ENCODE results near the gene THBS1. TPM values are rescaled to one million over a fixed set of nuclear protein-coding genes. Genes with fewer than 3 reads are reported as not detected.

The THBS1 gene
- total and polyA plus RNA-seq, 12 donors, result 21.9 to 709 (median 271) TPM

DNA sequence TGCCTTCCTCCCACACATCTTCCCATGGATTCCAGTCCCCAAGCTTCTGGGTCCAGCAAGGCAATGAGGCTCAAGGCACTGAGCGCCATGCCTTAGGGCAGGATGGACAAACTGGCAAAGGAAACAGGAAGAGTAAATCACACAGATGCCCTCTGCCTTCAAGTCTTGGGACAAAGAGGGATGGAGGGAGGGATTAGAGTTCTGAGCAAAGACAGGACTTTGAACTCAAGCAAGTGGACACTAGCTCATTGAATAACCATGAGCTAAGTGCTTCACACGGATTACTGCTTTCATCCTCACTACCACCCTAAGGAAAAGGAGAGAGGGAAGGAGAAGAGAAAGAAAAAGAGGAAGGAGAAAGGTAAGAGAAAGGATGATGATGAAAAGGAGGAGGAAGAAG lies 7.6 kb upstream of the THBS1 start:
- Histone ChIP-seq H3K4me1 (replicated peaks in 1 of 2) (no peaks in the 10 kb centered on the region), H3K9me3 (replicated peaks in 1 of 3) (no peaks in the 10 kb centered on the region), H3K27me3 (peaks cover 5% of the 10 kb centered on the region), H3K4me3 (no peak overlapping the region), H3K27ac (no peak overlapping the region), H3K36me3 (replicated peaks in 1 of 2) (no peaks in the 10 kb centered on the region)
- 70 to 81% (median 78%) methylated on average over 2 of the region's 2 CpGs for WGBS, 4 donors
- TF ChIP-seq POLR2A (IDR thresholded peaks at IDR 0.05) (no peak), CTCF (IDR thresholded peaks at IDR 0.05) (no peak)
- DNase-seq, result no peak
- intact Hi-C loops (cut with DNase I), result no loop called here

- H3K27ac ChIP-seq, result no peak overlapping the region
- H3K36me3 ChIP-seq (replicated peaks in 1 of 2), result no peaks in the 10 kb centered on the region
- H3K9me3 ChIP-seq (replicated peaks in 1 of 3), result no peaks in the 10 kb centered on the region
- WGBS, 4 donors, result 43 to 50% (median 45%) methylated on average over 4 of the region's 4 CpGs
- TF ChIP-seq POLR2A (IDR thresholded peaks at IDR 0.05) (no peak), CTCF (IDR thresholded peaks at IDR 0.05) (no peak)
- intact Hi-C loops (cut with DNase I), result no loop called here
- H3K4me3 ChIP-seq, result no peak overlapping the region
- DNase-seq, result no peak
- H3K27me3 ChIP-seq, result peaks cover 5% of the 10 kb centered on the region
- peaks cover 0 to under 1% of the 10 kb centered on the region in 2 donors for H3K4me1 ChIP-seq (replicated peaks in 1 of 2)
Observed at GRCh38 chr15:39573844-39574243, 7.0 kb upstream of the THBS1 start.

- H3K9me3 ChIP-seq (replicated peaks in 1 of 3), result no peaks in the 10 kb centered on the region
- no peak for TF ChIP-seq POLR2A (IDR thresholded peaks at IDR 0.05)
- TF ChIP-seq CTCF (IDR thresholded peaks at IDR 0.05), result no peak
- H3K4me1 ChIP-seq (replicated peaks in 1 of 2), result peaks cover 0 to 6% of the 10 kb centered on the region in 2 donors
- no peak overlapping the region for H3K4me3 ChIP-seq
- H3K27me3 ChIP-seq, result peaks cover 5% of the 10 kb centered on the region
- H3K36me3 ChIP-seq (replicated peaks in 1 of 2), result no peaks in the 10 kb centered on the region
- H3K27ac ChIP-seq, result no peak overlapping the region
- no peak for DNase-seq
- 79 to 95% (median 80%) methylated on average over 1 of the region's 1 CpG for WGBS, 4 donors
- intact Hi-C loops (cut with DNase I), result no loop called here
Observed at GRCh38 chr15:39574427-39574826, 6.5 kb upstream of the THBS1 start.

DNA sequence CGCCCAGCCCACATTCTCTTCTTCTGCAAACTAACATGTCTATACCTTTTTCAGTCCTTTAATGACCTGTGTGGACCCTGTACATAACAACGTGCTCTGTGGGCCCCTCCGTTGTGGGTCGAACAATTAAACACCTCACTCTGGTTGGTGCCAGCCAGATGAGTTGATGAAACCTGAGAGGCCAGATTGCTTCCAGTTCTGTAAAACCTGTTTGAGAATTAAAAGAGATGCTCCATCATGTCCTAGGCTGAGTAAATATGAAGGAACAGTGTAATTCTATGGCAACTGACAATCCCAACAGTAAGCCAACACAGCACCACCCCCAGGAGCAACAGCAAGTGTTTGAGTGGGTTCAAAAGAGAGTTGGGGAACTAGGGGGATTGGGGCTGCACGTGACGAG lies 5.7 kb upstream of the THBS1 start:
- intact Hi-C loops (cut with DNase I), result no loop called here
- no peak for DNase-seq
- TF ChIP-seq POLR2A (IDR thresholded peaks at IDR 0.05) (no peak), CTCF (IDR thresholded peaks at IDR 0.05) (no peak)
- Histone ChIP-seq H3K4me1 (replicated peaks in 1 of 2) (peaks cover 0 to 8% of the 10 kb centered on the region in 2 donors), H3K27ac (no peak overlapping the region), H3K27me3 (peaks cover 5% of the 10 kb centered on the region), H3K4me3 (no peak overlapping the region), H3K36me3 (replicated peaks in 1 of 2) (no peaks in the 10 kb centered on the region), H3K9me3 (replicated peaks in 1 of 3) (no peaks in the 10 kb centered on the region)
- WGBS, 4 donors, result 80 to 91% (median 84%) methylated on average over 6 of the region's 6 CpGs

All from adrenal gland (tissue), 12 donors.